NCI-H345 treated with DMSO at 0.1 percent for 48 hours (cell line): ENCODE measurements around the gene CBX4.
A peak's percentile ranks its signal among the peaks of the same experiment; 100 is the strongest.

Experiments used
- DNase-seq: peaks from one replicate; lab custom pipeline; 2025; ENCODE audit not compliant: unreplicated experiment; lab: John Stamatoyannopoulos, UW

CBX4 gene

GRCh38 chr17:79802736-79803420, 36.4 kb downstream of the CBX4 start:
- DNase-seq: no peak

GRCh38 chr17:79802039-79802735, 37.1 kb downstream of the CBX4 start:
- no peak for DNase-seq

GRCh38 chr17:79801156-79802038, 37.8 kb downstream of the CBX4 start:
- no peak for DNase-seq

GRCh38 chr17:79800325-79801155, 38.7 kb downstream of the CBX4 start:
- peak; percentile 32 for DNase-seq

- DNase-seq: no peak
Measured at GRCh38 chr17:79799538-79800324, 39.5 kb downstream of the CBX4 start.

GRCh38 chr17:79799174-79799537, 40.1 kb downstream of the CBX4 start:
- no peak for DNase-seq

- DNase-seq: no peak
Measured at GRCh38 chr17:79798299-79799173, 40.7 kb downstream of the CBX4 start.

GRCh38 chr17:79797492-79798298, 41.5 kb downstream of the CBX4 start:
- DNase-seq: no peak

GRCh38 chr17:79796763-79797491, 42.3 kb downstream of the CBX4 start, which contains the start of gene CBX8:
Gene CBX8 (minus strand): TSS chr17:79797077. CDS start chr17:79796998, 79 bp downstream.
- DNase-seq: peak; percentile 99

- DNase-seq: no peak
Measured at GRCh38 chr17:79796444-79796762, 42.8 kb downstream of the CBX4 start.

- no peak for DNase-seq
Measured at GRCh38 chr17:79795795-79796443, 43.3 kb downstream of the CBX4 start.

GRCh38 chr17:79794659-79795511, 44.4 kb downstream of the CBX4 start:
- DNase-seq: no peak

GRCh38 chr17:79793924-79794304, 45.3 kb downstream of the CBX4 start:
- DNase-seq: no peak

- no peak for DNase-seq
Measured at GRCh38 chr17:79792984-79793923, 46.0 kb downstream of the CBX4 start.

GRCh38 chr17:79792341-79792871, 46.8 kb downstream of the CBX4 start:
- no peak for DNase-seq
